Adrenal gland (tissue), 12 donors: Measurements from ENCODE around the gene ZNF121. TPM values are rescaled to one million over a fixed set of nuclear protein-coding genes. Genes with fewer than 3 reads are reported as not detected.

Source experiments
- DNase-seq, 7 donors: peaks; one replicate each; pipeline ENCODE4 v3.0.0-alpha.2; 2019 to 2020
- H3K27ac ChIP-seq, 5 donors: fragments of 200-600 bp; sonication (generic) in 4 of 5; 1 replicate in 3 of 5; 2 replicates in 2 of 5; pipeline versions ENCODE4 v1.5.1 to v1.8.0; 2016 to 2020; ENCODE audit warnings: mild to moderate bottlenecking in 1 of 5
- H3K27me3 ChIP-seq: fragments of 200-600 bp; 2 replicates; pipeline ENCODE4 v1.8.0; 2021
- H3K36me3 ChIP-seq, 2 donors: fragments of 200-600 bp; replicated peaks in 1 of 2; 1 replicate in 1 of 2; 2 replicates in 1 of 2; pipeline versions ENCODE4 v1.5.1 to v1.8.0; 2018 to 2022
- H3K4me1 ChIP-seq, 2 donors: fragments of 200-600 bp; replicated peaks in 1 of 2; 1 replicate in 1 of 2; 2 replicates in 1 of 2; pipeline versions ENCODE4 v1.5.1 to v1.8.0; 2018 to 2021
- H3K4me3 ChIP-seq, 4 donors: fragments of 200-600 bp; sonication (generic) in 3 of 4; one replicate each; pipeline ENCODE4 v1.5.1; 2016 to 2018
- H3K9me3 ChIP-seq, 3 donors: fragments of 200-600 bp; sonication (generic) in 1 of 3; replicated peaks in 1 of 3; 1 replicate in 2 of 3; 2 replicates in 1 of 3; pipeline versions ENCODE4 v1.5.1 to v1.8.0; 2016 to 2021
- POLR2A ChIP-seq, 2 donors: fragments of 450-650 bp; IDR thresholded peaks; one replicate each; pipeline ENCODE4 v1.6.1; 2017; ENCODE audit warnings: antibody characterized with exemption in 2 of 2, mild to moderate bottlenecking in 2 of 2, moderate library complexity in 1 of 2
- WGBS, 4 donors: extraction: QIAGEN DNeasy Blood & Tissue Kit in 2 of 4; methylation state at CpG; one replicate each; pipeline versions ENCODE4 v1.1.5 to v1.1.7; 2013 to 2017; 5-methylcytosine and 5-hydroxymethylcytosine counted together
- intact Hi-C, 2 donors: fragments of 100-400 bp; cut with DNase I; formaldehyde crosslinking; loops; one replicate each; pipeline versions ENCODE4 v1.14.1 to v1.15.0; 2022 to 2023
- polyA plus RNA-seq, 3 donors: library from polyadenylated mRNA; stranded (reverse); fragments of 200-250 nt in 2 of 3; fragments of 350-450 nt in 1 of 3; fragmentation: Illumina TruSeq in 1 of 3; extraction: RNeasy Lipid Tissue Mini Kit (QIAGEN cat#74804) in 1 of 3; gene quantifications; one replicate each; pipeline ENCODE4 v1.2.3, GENCODE V29; 2013 to 2014
- total RNA-seq, 9 donors: library from RNA; depleted of rRNA in 4 of 9; stranded (reverse); fragments of >200 nt in 4 of 9; fragments of 120-200 nt in 1 of 9; fragmentation: NEBNext Ultra II Directional in 1 of 9; extraction: Animal tissue kit (Norgen Biotek cat#: 25700) in 1 of 9; gene quantifications; one replicate each; pipeline versions ENCODE4 v1.1.0 to v1.2.4, GENCODE V29; 2013 to 2023
- TF ChIP-seq, protein P1 (sequence below), 6 experiments: fragments of 450-650 bp in 4 of 6; fragments of 200-600 bp in 2 of 6; sonication (generic) in 1 of 6; IDR thresholded peaks; 1 replicate in 5 of 6; 2 replicates in 1 of 6; pipeline versions ENCODE4 v1.5.1 to v1.8.0; 2016 to 2021; ENCODE audit warnings: antibody characterized with exemption in 6 of 6, mild to moderate bottlenecking in 2 of 6, moderate library complexity in 1 of 6
- donor health status: healthy with polysubstance abuse.
- donor health status: Bipolar disorder and iron deficiency.
- donor health status: DM: yes; HTN: yes; CAD: no.
- donor health status: DM: no; HTN: no; CAD: no.
- donor health status: DM: no; HTN: no; CAD: no.
- donor health status: DM: yes; HTN: yes; CAD: no.

Gene ZNF121
- total and polyA plus RNA-seq, 12 donors, result 4.7 to 35.6 (median 19.6) TPM

DNA sequence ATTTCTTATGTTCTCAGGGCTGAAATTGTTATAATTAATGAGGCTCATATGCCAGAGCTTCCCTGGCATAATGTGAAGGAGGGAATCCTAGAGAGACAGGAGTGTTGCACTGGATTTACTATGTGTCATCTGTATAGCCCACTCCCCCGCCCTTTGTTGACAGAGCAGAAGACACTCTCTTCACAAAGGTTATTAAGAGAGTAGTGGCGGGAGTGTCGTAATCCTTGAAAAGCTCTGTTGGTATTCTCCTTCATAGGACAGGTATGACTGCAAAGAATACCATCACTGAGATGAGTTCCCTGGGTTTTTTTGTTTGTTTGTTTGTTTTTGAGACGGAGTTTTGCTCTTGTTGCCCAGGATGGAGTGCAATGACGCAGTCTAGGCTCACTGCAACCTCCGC, 14.0 kb downstream of the ZNF121 start:
- no peaks in the 10 kb centered on the region for H3K27me3 ChIP-seq
- no peak overlapping the region for H3K27ac ChIP-seq
- TF ChIP-seq, protein P1, sequence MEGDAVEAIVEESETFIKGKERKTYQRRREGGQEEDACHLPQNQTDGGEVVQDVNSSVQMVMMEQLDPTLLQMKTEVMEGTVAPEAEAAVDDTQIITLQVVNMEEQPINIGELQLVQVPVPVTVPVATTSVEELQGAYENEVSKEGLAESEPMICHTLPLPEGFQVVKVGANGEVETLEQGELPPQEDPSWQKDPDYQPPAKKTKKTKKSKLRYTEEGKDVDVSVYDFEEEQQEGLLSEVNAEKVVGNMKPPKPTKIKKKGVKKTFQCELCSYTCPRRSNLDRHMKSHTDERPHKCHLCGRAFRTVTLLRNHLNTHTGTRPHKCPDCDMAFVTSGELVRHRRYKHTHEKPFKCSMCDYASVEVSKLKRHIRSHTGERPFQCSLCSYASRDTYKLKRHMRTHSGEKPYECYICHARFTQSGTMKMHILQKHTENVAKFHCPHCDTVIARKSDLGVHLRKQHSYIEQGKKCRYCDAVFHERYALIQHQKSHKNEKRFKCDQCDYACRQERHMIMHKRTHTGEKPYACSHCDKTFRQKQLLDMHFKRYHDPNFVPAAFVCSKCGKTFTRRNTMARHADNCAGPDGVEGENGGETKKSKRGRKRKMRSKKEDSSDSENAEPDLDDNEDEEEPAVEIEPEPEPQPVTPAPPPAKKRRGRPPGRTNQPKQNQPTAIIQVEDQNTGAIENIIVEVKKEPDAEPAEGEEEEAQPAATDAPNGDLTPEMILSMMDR (IDR thresholded peaks at IDR 0.05), result no peak
- TF ChIP-seq POLR2A (IDR thresholded peaks at IDR 0.05), result no peak
- H3K9me3 ChIP-seq, result peaks cover 0 to 87% (median 18%) of the 10 kb centered on the region in 3 donors
- no peak for DNase-seq
- H3K4me3 ChIP-seq, result no peak overlapping the region
- intact Hi-C loops, result no loop called here
- WGBS, 4 donors, result 94 to 100% (median 95%) methylated on average over 6 of the region's 6 CpGs
- no peaks in the 10 kb centered on the region for H3K4me1 ChIP-seq
- H3K36me3 ChIP-seq, result peaks cover 0 to 28% of the 10 kb centered on the region in 2 donors

DNA sequence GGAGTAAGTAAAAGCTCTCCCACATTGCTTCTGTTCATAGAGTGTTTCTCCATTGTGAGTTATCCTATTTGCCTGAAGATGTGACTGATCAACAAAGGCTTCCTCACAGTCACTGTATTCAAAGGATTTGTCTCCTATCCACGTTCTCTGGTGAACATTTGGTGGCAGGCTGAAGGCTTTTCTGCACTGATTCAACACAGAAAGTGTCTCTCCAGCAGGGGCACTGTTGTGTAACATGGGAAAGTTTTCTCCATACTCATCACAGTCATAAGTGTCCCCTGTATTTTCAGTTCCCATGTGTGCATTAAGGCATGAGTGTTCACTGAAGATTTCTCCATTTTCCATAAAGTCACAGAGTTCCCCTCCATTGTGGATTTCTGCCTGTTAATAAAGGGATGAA, 17.6 kb downstream of the ZNF121 start:
- H3K4me3 ChIP-seq, result peak overlapping the region in 1 of 4 donors; percentile 33
- peaks cover 3 to 97% (median 38%) of the 10 kb centered on the region in 3 donors for H3K9me3 ChIP-seq
- H3K36me3 ChIP-seq, result peaks cover 0 to 28% of the 10 kb centered on the region in 2 donors
- intact Hi-C loops, result no loop called here
- no peaks in the 10 kb centered on the region for H3K27me3 ChIP-seq
- no peak overlapping the region for H3K27ac ChIP-seq
- TF ChIP-seq, protein P1 (IDR thresholded peaks at IDR 0.05), result no peak
- no peak for TF ChIP-seq POLR2A (IDR thresholded peaks at IDR 0.05)
- 92 to 100% (median 96%) methylated on average over 1 of the region's 1 CpG for WGBS, 4 donors
- H3K4me1 ChIP-seq, result no peaks in the 10 kb centered on the region
- no peak for DNase-seq

DNA sequence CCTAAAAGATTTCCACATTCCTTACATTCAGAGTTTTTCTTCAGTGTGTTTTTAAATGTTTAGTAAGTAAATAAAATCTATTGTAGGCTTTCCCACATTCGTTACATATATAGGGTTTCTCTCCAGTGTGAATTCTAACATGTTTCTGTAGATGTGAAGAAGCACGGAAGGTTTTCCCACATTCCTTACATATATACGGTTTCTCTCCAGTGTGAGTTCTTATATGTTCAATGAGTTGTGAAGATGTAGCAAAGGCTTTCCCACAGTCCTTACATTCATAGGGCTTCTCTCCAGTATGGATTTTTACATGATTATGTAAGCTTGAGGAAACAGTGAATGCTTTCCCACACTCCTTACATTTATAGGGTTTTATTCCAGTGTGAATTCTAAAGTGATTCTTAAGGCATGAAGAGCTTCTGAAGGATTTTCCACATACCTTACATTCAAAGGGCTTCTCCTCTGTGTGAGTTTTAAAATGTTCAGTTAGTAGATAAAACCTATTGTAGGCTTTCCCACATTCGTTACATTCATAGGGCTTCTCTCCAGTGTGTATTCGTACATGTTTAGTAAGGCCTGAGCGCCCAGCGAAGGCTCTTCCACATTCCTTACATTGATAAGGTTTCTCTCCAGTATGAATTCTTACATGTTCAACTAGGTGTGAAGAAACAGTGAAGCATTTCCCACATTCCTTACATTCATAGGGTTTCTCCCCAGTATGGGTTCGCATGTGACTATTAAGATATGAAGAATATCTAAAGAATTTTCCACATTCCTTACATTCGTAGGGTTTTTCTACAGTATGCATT, 18.2 kb downstream of the ZNF121 start:
- Histone ChIP-seq H3K36me3 (peaks cover 0 to 28% of the 10 kb centered on the region in 2 donors), H3K27ac (no peak overlapping the region), H3K9me3 (peaks cover 3 to 97% (median 38%) of the 10 kb centered on the region in 3 donors), H3K4me1 (no peaks in the 10 kb centered on the region), H3K27me3 (no peaks in the 10 kb centered on the region), H3K4me3 (peak overlapping the region in 1 of 4 donors; percentile 33)
- 97 to 99% (median 98%) methylated on average over 9 of the region's 9 CpGs for WGBS, 4 donors
- intact Hi-C loops, result no loop called here
- TF ChIP-seq POLR2A (IDR thresholded peaks at IDR 0.05), result no peak
- TF ChIP-seq, protein P1 (IDR thresholded peaks at IDR 0.05), result no peak
- DNase-seq, result no peak

DNA sequence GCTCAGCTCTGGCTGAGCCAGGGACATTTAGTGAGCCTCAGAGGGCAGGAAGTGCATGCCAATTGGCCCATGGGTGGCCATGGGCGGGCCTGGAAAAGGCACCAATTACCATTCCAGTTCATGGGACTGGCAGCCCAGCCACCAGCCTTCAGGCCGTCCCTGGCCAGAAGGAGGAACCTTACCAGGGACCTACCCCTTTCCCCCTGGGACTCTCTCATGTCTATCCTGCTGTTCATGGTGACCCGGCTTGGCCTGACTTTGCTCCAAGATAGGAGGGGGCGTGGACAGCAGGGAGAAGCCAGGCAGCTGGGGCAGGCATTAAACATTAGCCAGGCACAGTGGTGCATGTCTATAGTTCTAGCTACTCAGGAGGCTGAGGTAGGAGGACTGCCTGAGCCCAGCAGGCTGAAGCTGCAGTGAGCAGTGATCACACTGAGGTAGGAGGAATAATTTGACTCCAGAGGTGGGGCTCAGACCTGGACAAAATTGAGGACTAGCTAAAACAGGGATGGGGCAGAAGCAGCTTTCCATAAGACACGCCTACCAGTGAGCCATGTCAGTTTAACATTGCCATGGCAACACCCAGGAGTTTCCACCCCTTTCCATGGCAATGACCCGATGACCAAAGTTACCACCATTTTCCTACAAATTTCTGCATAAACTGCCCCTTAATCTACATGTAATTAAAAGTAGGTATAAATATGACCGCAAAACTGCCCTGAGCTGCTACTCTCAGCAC, 31.6 kb downstream of the ZNF121 start:
- H3K4me1 ChIP-seq, result no peaks in the 10 kb centered on the region
- 86 to 95% (median 91%) methylated on average over 5 to 7 of the region's 7 CpGs for WGBS, 4 donors
- H3K36me3 ChIP-seq, result no peaks in the 10 kb centered on the region
- H3K9me3 ChIP-seq, result peaks cover 0 to 12% (median 0%) of the 10 kb centered on the region in 3 donors
- no peak for DNase-seq
- no peak overlapping the region for H3K4me3 ChIP-seq
- TF ChIP-seq, protein P1 (IDR thresholded peaks at IDR 0.05), result no peak
- no peak for TF ChIP-seq POLR2A (IDR thresholded peaks at IDR 0.05)
- intact Hi-C loops, result no loop called here
- H3K27ac ChIP-seq, result no peak overlapping the region
- no peaks in the 10 kb centered on the region for H3K27me3 ChIP-seq
